NCI-H748 treated with DMSO at 0.1 percent for 48 hours (cell line): ENCODE measurements around the gene PRR29.
"Not testable (repeated sequence)": the region's sequence is repeated elsewhere in the genome, so short reads cannot be mapped to it uniquely, and the experiment has no call there.

Source experiments
- DNase-seq: peaks from one replicate; lab custom pipeline; 2025; lab: John Stamatoyannopoulos, UW

The PRR29 gene

GRCh38 chr17:63974594-63975192 is 23.5 kb upstream of the PRR29 start:
- DNase-seq, result no peak

DNA sequence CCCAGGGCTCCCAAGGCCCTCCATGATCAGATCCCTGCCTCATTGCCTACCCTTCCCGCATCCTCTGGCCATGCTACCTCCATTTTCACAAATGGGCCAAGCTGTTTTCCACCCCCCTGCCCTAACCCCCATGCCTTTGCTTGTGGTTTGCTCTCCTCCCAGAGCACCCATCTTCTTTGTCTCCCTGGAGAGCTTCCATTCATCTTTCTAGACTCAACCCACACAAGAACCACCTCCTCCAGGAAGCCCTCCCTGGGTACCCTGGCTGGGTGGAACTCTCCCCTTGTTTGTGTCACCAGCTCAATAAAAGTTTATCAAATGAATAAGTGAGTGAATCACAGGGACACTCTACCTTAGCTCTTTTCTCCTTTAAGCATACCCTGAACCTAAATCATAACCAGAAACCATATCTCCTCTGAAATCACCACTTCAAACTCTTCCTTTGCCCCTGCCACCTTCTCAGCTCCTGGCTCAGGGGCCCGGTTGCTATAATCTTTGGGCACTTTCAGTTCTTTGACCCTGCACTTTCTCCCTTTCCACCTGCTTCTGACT is 22.5 kb upstream of the PRR29 start:
- DNase-seq, result no peak

DNA sequence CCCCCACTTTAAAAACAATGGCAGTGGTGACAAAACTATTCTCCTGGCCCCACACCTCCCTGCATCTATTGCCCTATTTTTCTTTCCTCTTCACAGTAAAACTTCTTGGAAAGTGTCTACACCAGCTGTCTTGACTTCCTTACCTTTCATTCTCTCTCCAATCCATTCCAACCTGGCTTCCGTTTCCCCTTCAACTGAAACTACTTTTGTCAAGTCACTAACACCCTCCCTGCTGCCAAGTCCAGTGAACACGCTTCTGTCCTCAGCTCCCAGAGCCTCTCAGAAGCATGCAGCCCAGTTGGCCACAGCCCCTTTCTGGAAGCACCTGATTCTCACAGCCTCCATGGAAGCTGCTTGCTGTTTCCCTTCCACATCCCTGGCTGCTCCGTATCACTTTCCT is 21.4 kb upstream of the PRR29 start:
- DNase-seq, result no peak

GRCh38 chr17:63978272-63979200 is 19.6 kb upstream of the PRR29 start:
- no peak for DNase-seq

DNA sequence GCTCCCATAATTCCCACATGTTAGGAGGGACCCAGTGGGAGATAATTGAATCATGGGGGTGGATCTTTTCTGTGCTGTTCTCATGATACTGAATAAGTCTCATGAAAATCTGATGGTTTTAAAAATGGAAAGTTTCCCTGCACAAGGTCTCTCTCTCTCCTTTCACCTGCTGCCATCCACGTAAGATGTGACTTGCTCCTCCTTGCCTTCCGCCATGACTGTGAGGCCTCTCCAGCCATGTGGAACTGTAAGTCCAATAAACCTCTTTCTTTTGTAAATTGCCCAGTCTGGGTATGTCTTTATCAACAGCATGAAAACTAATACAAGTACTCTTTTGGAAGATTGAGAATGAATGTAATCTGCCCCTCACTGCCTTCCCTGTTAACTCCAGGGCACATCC is 15.5 kb upstream of the PRR29 start:
- not testable (repeated sequence) for DNase-seq

- DNase-seq, result no peak
Measured at GRCh38 chr17:63983320-63983719, 14.8 kb upstream of the PRR29 start.

DNA sequence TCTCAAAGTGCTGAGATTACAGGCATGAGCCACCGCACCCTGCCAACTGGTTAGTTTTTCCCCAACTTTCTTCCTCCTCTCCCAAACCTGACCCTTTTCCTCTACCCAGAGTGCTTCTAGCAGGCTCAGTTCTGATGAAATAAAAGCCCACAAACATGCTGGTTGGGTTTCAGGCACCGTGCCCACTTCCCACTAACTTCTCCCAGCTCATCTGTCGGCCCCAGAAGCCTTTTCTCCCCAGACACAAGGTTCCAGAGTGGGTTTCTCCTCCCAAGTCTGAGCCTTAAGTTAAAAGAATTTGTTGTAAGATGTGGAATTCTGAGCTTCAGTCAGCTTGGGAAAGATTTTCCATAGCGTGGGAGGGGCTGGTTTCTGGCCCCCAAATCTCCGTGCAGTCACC is 13.9 kb upstream of the PRR29 start:
- no peak for DNase-seq

- no peak for DNase-seq
Measured at GRCh38 chr17:63984651-63985386, 13.3 kb upstream of the PRR29 start.

GRCh38 chr17:63985387-63986140 is 12.6 kb upstream of the PRR29 start:
- DNase-seq, result no peak

- DNase-seq, result no peak
Measured at GRCh38 chr17:63986821-63987220, 11.3 kb upstream of the PRR29 start.

DNA sequence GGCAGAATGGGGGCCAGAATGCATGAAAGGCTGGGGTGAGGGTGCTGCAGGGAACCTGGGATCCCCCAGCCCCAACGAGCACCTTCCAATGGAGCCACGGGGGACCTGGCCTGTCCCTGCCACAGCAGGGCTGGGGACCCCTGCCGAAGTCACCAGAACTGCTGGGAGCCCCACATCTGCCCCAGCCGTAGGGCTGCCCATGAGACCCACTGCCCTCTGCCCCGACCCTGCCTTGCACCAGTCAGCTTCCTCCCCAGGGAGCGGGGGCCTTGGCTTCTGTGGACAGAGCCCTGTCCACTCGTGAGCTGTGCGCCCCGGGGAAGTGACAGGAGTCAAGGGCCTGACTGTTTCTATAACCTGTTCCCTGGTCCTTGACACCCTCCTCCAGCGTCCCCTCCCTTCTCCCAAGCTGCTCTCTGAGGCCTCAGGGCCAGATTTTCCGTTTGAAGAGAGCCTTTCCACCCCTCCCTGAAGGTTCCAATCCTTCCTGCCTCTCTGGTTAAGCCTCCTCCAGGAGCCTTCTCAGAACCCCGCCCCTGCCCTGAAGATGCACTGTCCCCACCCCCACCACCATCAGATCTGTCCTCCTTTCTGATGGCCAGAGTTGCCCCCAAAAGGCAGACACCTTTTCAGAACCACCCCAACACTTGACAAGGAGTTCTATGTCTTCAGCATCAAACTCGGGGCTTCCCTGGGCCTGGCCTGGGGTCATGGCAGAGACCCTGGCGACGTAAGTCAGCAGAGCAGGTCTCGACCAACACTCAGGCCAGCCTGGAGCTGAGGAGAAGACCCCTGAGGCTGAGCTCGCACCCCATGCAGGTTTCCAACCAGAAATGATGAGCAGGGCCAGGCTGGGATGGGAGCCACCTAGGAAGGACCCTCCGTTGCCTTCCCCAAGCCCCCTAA is 10.7 kb upstream of the PRR29 start:
- DNase-seq, result no peak

DNA sequence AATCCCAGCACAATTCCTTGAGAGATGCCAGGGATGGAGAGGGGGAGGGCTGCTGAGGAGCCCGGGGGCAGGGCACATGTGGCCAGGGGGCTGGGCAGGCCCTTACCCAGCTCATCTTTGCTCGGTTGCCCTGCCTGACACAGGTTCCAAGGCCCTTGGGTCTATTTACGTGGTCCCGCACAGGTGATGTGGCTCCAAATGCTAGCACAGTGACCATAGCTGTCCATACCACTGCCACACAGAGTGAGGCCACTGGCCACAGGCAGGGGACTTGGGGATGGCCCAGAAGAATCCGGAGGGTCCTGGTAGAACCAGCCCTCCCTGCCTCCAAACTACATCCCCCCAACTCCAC is 10.0 kb upstream of the PRR29 start:
- no peak for DNase-seq

GRCh38 chr17:63988741-63989621 is 9.2 kb upstream of the PRR29 start:
- DNase-seq, result no peak

- no peak for DNase-seq
Measured at GRCh38 chr17:63989622-63990345, 8.4 kb upstream of the PRR29 start.

DNA sequence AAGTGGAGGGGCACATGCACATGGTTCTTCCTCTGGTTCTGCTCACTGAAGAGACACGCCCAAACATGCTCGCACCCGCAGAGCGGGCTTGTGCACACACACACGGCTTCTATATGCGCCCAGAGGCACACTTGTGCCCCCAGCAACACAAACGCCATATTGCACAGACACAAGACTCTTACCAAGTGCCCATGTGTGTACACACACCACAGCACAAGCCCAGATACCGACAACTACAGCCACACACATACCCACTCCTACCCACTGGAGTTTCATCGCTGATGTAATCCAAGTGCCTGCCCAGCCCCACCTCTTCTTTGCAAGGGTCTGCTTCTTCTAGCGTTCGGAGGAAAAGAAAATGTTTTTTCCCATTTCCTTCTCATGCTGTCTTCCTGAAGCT is 6.5 kb upstream of the PRR29 start:
- DNase-seq, result no peak

- no peak for DNase-seq
Measured at GRCh38 chr17:63993368-63993985, 4.7 kb upstream of the PRR29 start.

- no peak for DNase-seq
Measured at GRCh38 chr17:63995626-63996025, 2.5 kb upstream of the PRR29 start.

GRCh38 chr17:63996430-63997182 is 1.5 kb upstream of the PRR29 start:
- no peak for DNase-seq
